Activated T-cell treated with anti-CD3 and anti-CD28 coated beads, Interleukin-2, amount 50 U/mL, for 1 hour (primary cell): Measurements from ENCODE around the gene SHD.
"Not testable (repeated sequence)": the region's sequence is repeated elsewhere in the genome, so short reads cannot be mapped to it uniquely, and the experiment has no call there.

Experiments
- DNase-seq: peaks from one replicate; pipeline ENCODE4 v3.0.0-alpha.2; 2020

SHD gene

DNA sequence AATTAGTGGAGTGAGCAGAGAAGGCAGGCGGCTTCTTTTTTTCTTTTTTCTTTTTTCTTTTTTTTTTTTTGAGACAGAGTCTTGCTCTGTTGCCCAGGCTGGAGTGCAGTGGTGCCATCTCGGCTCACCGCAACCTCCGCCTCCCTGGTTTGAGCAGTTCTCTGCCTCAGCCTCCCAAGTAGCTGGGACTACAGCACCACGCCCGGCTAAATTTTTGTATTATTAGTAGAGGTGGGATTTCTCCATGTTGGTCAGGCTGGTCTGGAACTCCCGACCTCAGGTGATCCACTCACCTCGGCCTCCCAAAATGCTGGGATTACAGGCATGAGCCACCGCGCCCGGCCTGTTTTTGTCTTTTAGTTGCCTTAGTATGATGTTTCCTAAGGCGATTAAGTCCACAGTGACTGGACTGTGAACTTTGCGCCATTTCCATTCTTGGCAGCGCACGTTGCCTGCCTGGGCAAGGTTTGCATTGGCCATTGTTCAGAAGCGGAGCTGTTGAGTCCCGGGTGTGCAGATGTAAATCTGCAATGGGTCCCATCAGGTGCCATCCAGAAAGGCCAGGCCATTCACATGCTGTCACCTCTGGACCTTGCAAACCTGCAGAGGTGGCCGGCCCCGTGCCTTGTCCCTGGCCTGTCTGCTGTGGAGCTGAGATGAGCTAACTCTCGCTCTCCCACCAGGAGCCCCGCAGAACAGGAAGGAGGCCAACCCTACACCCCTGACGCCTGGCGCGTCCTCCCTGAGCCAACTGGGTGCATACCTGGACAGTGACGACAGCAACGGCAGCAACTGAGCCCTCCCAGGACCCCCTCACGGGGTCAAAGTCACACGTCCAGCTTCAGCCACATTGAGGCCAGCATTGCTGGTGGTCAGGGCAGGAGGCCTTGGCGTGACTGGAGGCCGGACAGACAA is 10.9 kb upstream of the SHD start:
- no peak for DNase-seq

DNA sequence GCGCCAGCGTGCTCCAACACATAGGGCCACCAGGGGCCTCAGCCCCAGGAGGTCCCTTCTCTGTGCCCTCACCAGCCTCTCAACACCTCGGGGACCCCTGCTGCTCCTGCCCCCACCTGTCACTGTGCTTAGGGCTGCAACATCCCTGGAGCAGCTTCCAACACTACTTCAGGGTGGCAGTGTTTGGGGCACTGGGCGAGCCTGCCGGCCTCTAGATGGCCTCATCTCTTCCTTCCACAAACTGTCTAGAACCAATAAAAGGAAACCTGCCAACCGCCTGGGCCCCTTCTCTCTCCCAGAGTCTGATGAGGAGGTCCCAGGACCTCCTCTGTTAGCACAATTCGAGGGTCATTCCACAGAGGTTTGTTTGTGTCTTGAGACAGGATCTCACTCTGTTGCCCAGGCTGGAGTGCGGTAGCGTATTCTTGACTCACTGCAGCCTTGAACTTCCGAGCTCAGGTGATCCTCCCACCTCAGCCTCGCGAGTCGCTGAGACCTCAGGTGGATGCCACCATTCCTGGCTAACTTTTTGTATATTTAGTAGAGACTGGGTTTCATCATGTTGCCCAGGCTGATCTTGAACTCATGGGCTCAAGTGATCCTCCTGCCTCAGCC is 10.1 kb upstream of the SHD start:
- no peak for DNase-seq

DNA sequence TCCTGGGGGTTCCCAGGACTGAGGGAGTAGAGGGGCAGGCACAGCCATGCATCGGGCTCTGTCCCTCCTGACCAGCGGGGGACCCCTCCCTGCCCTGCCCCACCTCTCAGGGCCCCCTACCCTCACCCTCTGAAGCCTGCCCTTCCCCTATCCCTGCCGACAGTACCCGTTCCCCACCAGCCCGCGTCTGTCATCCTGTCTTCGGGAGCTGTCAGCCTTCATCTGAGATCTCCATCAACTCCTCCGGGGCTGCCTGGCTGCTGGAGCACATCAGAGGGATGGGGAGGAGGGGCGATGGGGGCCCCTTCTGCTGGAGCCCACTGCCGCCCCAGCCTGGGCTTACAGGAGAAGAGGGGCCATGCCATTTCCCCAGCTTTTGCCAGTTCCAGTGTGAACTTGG is 6.2 kb upstream of the SHD start:
- no peak for DNase-seq

DNA sequence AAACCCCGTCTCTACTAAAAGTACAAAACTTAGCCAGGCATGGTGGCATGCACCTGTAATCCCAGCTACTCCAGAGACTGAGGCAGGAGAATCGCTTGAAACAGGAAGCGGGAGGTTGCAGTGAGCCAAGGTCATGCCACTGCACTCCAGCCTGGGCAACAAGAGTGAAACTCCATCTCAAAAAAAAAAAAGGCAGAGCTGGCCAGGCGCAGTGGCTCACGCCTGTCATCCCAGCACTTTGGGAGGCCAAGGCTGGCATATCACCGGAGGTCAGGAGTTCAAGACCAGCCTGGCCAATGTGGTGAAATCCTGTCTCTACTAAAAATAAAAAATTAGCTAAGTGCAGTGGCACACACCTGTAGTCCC is 4.8 kb upstream of the SHD start:
- not testable (repeated sequence) for DNase-seq

DNA sequence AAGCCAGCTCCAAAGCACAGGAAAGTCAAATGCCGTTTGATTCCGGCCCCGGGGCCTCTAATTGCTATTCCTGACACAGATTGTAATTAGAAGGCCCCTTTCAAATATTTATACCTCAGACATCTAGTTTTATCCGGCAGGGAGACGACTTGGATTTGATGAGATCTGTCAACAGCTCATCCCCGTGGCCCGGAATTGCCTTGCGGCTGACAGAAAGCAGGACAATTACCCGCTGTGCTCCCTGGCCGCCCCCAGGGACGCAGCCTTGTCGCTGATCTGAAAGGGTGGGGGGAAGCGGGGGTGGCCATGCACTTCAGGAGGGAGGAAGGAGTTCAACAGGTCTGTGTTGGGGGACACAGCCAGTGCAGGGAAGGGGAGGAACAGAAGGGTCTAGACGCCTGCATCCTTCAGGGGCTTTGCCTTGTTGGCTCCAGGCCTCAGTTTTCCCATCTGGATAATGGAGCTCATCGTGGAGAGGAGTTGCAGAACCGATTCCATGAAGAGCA is 1.8 kb upstream of the SHD start:
- no peak for DNase-seq

DNA sequence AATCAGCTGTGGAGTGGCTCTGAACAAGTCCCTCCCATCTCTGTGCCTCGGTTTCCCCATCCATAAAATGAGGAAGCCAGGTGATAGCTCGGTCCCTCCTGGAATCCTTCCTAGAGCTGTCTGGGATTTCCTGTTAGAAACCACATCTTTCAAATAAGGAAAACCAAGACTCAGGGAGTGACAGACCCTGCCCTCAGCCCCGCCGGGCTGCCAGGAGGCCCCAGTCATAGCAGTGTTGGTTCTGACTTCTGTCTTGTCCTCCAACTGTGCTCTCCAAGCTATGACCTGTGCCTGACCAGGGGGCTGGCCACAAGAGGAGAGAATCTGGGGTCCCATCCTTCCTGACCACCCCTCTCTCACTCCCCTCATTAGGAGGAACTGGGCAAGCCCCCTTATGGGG is 1.1 kb upstream of the SHD start:
- no peak for DNase-seq

DNA sequence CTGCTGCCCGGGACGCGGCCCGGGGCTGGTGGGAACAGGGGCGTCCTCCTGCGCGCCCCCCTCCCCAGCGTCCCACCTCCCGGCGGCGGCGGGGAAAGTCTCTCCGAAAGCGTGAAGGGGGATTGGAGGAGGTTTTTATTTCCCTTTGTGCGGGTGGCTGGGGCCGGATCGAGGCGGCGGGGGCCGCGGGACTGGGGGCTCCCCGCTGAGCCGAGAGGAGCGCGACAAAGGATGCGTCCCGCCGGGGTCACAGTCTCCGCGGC is 132 bp downstream of the SHD start:
- no peak for DNase-seq

DNA sequence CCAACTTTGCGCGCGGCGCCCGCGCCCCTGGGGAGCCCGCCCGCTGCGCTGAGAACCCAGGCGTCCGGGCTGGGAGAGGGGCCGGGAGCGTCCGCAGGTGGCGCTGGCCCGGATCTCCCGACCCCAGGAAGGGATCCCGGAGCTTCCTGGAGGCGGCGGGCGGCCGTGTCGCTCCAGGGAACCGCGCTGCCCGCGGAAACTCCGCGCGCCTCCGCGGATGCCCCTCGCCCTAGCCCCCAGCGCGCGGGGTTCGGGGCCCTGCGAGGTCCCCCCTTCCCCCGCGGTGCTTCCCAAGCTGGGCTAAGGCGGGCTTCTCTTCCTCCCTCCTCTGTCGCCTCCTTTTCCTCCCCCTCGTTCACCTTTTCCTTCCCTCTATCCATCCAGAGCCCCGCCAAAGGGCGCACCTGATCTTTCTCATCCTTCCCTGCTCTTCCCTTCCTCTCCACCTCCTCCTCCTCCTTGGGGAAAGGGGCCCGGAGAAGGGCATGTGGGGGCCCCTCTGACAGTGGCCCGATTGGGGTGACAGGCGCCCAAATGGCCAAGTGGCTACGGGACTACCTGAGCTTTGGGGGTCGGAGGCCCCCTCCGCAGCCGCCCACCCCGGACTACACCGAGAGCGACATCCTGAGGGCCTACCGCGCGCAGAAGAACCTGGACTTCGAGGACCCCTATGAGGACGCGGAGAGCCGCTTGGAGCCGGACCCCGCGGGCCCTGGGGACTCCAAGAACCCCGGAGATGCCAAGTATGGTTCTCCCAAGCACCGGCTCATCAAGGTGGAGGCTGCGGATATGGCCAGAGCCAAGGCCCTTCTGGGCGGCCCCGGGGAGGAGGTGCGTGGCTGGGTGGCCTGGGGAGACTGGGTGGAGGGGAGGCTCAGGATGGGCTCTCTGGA is 710 bp downstream of the SHD start:
- no peak for DNase-seq

DNA sequence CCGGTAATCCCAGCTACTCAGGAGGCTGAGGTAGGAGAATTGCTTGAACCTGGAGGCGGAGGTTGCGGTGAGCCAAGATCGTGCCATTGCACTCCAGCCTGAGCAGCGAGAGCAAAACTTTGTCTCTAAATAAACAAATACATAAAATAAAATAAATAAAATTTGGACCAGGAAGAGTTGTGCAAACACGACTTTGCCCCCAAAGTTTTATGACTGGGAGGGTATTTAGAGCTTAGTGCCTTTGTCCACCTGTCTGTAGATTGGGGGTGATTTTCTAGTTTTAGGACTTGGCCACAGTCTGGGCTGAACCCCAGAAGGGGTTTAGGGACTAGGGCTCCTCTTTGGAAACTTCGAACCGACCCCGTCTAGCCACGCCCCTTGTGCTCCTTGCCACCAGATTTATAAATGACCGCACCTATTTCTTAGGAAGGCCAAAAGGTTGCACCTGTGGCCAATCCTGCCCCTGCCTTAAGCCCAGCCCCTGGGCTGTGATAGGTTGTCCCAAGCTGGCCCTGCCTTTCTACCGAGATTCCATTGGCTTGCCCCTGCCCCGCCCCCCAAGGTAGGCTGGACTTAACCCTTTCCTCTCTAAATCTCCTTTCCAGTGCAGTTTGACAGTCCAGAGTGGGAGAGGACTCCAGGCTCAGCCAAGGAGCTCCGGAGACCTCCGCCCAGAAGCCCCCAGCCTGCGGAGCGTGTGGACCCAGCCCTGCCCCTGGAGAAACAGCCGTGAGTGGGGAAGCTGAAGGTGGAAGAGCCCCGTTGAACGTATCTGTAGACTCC is 5.3 kb downstream of the SHD start:
- no peak for DNase-seq

DNA sequence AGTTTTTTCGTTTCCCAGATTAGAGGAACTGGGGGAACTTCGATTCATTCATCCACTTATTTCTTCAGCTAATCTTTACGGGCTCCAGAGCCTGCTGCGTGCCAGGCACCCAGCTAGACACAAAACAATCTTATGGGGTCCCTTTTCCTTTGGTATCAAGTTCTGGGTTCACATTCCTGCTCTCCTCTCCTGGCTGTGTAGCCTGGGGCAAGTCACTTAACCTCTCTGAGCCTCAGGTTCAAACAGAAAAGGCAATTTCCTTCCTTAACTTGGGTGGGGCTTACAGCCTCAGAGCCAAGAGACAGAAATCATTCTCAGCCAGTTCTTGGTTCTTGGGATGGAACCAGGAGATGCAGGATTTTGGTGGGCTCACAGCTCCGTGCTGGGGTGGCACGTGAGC is 5.9 kb downstream of the SHD start:
- no peak for DNase-seq

DNA sequence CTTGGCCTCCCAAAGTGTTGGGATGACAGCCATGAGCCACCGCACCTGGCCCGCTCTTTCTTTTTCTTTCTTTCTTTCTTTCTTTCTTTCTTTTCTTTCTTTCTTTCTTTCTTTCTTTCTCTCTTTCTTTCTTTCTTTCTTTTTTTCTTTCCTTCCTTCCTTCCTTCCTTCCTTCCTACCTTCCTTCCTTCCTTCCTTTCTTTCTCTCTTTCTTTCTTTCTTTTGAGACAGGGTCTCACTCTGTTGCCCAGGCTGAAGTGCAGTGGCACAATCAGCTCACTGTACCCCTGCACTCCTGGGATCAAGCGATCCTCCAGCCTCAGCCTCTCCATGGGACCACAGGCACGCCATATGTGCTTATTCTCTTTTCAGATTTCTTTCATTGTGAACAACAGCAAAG is 7.1 kb downstream of the SHD start:
- not testable (repeated sequence) for DNase-seq

DNA sequence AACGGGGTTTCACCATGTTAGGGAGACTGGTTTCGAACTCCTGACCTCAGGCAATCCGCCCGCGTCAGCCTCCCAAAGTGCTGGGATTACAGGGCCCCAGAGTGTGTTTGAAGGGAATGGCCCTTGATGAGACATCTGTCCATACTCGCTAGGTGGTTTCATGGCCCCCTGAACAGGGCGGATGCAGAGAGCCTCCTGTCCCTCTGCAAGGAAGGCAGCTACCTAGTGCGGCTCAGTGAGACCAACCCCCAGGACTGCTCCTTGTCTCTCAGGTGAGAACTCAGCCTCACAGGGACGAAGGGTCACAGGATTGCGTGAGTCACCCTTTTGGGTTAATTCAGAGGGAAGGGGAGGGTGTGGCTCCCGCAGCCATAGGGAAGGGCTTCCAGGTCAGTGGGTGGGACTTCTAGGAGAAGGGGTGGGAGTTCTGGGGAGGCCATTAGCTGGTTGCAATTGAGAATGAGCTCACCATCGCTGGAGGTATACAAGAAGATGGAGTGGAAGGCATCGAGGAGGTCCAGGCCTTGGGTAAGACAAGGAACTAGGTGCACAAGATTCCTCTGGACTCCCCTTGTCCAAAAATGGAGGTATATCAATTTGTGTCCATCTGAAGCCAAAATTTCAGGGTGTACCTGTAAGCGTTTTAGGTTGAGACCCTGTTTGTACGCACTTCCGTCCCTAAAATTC is 9.2 kb downstream of the SHD start:
- no peak for DNase-seq

DNA sequence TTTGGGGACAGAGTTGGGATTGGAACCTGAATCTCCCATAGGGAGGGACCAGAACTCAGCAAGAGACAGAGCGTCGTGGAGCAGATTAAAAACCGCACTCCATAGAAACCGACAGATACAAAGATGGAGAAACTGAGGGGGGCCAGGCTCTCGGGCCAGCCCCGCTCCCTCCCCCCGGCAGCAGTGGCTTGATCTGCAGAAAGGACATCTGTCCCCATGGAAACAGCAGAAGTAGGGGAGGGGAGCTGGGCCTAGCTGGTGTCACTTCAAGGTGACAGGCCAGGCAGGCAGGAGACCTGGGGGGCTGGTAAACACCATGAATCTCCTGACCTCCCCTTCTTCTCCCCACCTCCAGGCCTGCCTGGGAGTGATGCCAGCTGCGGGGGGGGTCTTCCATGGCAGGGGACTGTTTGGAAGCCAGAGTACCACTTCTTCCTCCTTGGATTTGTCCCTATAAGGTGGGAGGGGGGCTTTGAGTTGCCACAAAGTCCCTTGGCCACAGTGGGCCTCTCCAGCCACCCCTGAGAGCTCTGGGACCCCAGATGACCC is 12.2 kb downstream of the SHD start:
- no peak for DNase-seq

DNA sequence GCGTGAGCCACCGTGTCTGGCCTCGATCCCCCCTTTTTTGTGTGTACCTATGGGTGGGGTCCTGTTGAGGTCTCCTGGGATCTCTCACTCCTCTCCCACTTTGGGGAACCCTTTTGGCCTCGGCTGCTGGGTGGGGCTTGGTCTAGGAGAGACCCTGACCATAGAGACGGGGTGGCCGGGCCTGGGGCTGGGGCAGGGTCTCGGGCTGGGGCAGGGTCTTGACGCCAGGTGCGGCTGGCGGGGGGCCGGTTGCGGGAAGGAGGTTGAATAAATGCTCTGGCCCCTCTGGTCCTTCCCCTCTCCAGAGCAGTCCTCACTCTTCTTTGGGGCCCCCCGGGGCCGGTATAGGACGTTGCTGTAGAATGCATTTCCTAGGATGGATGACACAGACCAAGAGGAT is 13.4 kb downstream of the SHD start:
- DNase-seq = no peak

DNA sequence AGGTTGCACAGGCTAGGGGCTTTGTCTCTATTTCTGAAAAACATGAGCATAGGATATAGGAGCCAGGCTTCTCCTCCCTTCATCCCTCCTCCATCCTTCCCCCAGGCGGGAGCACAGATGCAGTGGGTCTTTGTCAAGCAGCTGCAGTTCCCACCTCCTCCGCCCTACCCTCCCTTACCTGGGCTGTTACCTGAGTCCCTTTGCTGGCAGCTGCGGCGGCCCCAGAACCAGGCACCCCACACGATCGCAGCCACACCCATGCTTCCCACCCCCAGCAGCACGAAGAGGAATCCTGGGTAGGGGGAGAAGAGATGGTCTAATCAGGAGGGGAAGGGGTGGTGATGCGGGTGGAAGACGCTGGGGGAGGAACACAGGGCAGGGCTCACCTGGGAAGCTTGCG is 15.3 kb downstream of the SHD start:
- no peak for DNase-seq

DNA sequence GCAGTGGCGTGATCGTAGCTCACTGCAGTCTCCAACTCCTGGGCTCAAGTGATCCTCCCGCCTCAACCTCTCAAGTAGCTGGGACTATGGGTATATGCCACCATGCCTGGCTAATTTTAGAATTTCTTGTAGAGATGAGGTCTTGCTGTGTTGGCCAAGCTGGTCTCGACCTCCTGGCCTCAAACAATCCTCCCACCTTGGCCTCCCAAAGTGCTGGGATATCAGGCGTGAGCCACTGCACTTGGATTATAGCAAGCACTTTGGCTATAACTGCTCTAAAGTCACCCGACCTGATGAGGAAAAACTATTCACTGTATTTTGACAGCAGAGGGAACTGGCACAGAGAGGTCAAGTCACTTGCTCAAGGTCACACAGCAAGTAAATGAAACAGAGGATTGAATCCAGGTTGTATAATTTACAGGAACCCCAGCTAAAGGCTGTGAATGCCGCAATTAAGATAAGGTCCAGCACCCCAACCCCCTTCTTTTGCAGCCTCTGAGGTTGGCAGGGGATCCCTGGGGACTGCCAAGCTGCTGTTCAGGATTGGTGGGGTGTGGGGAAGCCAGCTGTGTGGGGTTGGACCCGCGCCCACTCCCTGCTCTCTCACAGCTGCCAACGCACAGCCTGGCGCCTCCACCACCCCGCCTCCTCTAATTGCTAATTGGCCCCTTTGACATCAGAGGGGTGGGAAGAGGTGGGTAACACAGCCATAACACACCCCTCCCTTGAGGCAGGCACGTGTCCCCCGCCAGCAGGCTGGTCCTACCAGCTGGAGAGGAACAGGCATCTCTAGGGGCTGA is 17.1 kb downstream of the SHD start:
- DNase-seq = no peak

DNA sequence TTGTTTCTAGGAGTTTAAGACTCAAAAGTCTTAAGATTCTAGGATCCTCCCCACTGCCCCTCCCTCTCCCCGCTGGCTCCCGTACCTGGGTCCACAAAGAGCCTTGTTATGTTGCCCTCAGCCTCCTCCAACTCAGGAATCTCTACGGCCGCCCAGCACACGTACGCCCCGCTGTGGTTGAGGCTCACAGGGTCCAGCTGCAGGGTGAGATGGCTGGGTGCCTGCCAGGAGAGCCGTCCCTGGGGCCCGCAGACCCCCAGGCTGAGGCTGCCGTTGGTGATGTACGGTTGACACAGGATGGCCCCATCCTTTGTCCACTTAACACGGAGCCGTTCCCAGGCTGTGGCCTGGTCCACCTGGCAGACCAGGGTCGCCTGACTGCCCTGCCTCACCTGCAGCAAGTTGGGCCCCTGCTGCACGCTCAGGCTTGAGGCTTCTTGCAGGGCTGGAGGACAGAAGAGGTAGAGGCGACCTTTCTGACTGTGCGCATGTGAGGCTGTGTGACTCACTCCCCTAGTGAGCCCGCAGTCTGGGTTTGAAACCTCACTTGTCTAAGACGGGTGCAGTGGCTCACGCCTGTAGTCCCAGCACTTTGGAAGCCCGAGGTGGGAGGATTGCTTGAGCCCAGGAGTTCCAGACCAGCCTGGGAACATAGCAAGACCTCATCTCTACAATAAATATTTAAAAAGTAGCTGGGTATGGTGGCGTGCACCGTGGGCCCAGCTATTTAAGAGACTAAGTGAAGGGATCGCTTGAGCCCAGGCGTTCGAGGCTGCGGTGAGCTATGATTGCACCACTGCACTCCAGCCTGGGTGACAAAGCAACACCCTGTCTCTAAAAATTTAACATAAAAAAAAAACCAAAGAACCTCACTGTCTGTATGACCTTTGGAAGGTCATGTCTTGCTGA is 19.1 kb downstream of the SHD start:
- DNase-seq = no peak

DNA sequence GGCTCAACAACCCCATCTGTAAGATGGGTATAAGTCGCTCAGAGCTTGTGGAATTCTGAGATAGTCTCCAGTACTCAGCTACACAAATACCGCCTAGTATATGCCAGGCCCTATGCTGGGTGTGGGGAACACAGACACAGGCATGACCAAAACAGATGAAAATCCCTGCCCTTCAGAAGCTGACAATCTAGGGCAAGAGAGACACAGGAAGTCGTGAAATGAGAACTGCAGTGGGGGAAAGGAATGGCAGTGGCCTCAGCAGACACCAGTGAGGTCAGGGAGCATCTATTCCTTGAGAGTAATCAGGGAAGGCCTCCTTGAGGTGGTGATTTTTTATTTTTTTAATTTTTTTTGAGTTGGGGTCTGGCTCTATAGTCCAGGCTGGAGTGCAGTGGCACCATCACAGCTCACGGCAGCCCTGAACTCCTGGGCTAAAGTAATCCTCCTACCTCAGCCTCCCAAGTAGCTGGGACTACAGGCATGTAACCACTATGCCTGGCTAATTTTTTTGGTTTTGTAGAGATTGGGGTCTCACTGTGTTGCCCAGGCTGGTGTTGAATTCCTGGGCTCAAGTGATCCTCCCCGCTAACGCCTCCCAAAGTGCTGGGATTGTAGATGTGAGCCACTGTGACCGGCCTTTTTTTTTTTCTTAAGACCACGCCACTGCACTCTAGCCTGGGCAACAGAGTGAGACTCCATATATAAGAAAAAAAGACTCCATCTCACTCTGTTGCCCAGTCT is 19.9 kb downstream of the SHD start:
- DNase-seq = no peak

DNA sequence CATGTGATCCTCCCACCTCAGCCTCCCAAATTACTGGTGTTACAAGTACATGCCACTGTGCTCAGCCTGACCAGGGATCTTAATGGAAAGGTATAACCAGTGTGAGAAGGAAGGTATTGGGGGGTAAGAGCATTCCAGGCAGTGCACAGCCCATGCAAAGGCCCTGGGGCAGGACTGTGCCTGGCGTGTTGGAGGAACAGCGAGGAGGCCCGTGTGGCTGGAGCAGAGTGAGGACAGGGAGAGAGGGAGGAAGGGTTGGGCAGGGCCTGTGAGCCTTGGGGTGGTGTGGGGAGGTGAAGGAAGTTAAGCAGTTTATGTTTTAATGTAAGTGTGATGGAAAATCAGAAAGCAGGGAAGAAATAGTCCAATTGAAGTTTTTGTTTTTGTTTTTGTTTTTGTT is 21.5 kb downstream of the SHD start:
- no peak for DNase-seq
